Embryonic facial prominence (tissue), 1 donor: ENCODE measurements around the gene C2orf78.
"Not testable (repeated sequence)": the region's sequence is repeated elsewhere in the genome, so short reads cannot be mapped to it uniquely, and the experiment has no call there.

Source experiments
- DNase-seq: peaks from one replicate; pipeline ENCODE4 v3.0.0-alpha.2; 2016; ENCODE audit errors: extremely low spot score

Gene C2orf78

GRCh38 chr2:73780237-73780582, 3.8 kb upstream of the C2orf78 start:
- no peak for DNase-seq

GRCh38 chr2:73783402-73783801, 581 bp upstream of the C2orf78 start:
- not testable (repeated sequence) for DNase-seq

GRCh38 chr2:73811878-73812277, 27.9 kb downstream of the C2orf78 start:
- no peak for DNase-seq

- DNase-seq, result no peak
Measured at GRCh38 chr2:73812635-73813034, 28.7 kb downstream of the C2orf78 start.

GRCh38 chr2:73818296-73818695, 34.3 kb downstream of the C2orf78 start:
- no peak for DNase-seq

GRCh38 chr2:73821227-73821626, 37.2 kb downstream of the C2orf78 start:
- DNase-seq, result no peak

GRCh38 chr2:73821669-73822068, 37.7 kb downstream of the C2orf78 start:
- no peak for DNase-seq

- no peak for DNase-seq
Measured at GRCh38 chr2:73822276-73822675, 38.3 kb downstream of the C2orf78 start.

- DNase-seq, result no peak
Measured at GRCh38 chr2:73822991-73823390, 39.0 kb downstream of the C2orf78 start.

GRCh38 chr2:73823416-73823815, 39.4 kb downstream of the C2orf78 start:
- no peak for DNase-seq

- peak; percentile 61 for DNase-seq
Measured at GRCh38 chr2:73823916-73824523, 40.0 kb downstream of the C2orf78 start.

GRCh38 chr2:73825408-73825807, 41.4 kb downstream of the C2orf78 start:
- DNase-seq, result no peak

- no peak for DNase-seq
Measured at GRCh38 chr2:73827018-73827417, 43.0 kb downstream of the C2orf78 start.

GRCh38 chr2:73827660-73828388, 43.8 kb downstream of the C2orf78 start:
- DNase-seq, result no peak

GRCh38 chr2:73828389-73828817, 44.4 kb downstream of the C2orf78 start:
- DNase-seq, result no peak

- peak; percentile 97 for DNase-seq
Measured at GRCh38 chr2:73828818-73829570, 45.0 kb downstream of the C2orf78 start, which contains the start of gene STAMBP. STAMBP (plus strand) TSS chr2:73828961; CDS start chr2:73830857, 1,896 bp downstream.

- DNase-seq, result no peak
Measured at GRCh38 chr2:73830871-73831401, 47.0 kb downstream of the C2orf78 start.

GRCh38 chr2:73832930-73833329, 48.9 kb downstream of the C2orf78 start:
- DNase-seq, result no peak

- DNase-seq, result no peak
Measured at GRCh38 chr2:73836141-73836943, 52.4 kb downstream of the C2orf78 start.

GRCh38 chr2:73837847-73838585, 54.0 kb downstream of the C2orf78 start:
- DNase-seq, result no peak
